ENCODE data around the gene GALNS.
A peak's percentile ranks its signal among the peaks of the same experiment; 100 is the strongest.
"Not testable (repeated sequence)": the region's sequence is repeated elsewhere in the genome, so short reads cannot be mapped to it uniquely, and the experiment has no call there.

GALNS gene

GRCh38 chr16:88856828-88857727 lies at the start of gene GALNS, which contains the start of gene TRAPPC2L:
GALNS (minus strand) TSS chr16:88856947; CDS start chr16:88856877, 70 bp downstream.
TRAPPC2L (plus strand) TSS chr16:88857127; CDS start chr16:88857151, 24 bp downstream.
- DNase-seq (ENCODE audit: low read depth) = peak; percentile 91

GRCh38 chr16:88906020-88906419 lies 49.3 kb upstream of the GALNS start:
- no peak for DNase-seq (ENCODE audit: low read depth)

GRCh38 chr16:88905563-88905962 lies 48.8 kb upstream of the GALNS start:
- DNase-seq (ENCODE audit: low read depth) = no peak

GRCh38 chr16:88904676-88905365 lies 48.1 kb upstream of the GALNS start:
- DNase-seq (ENCODE audit: low read depth) = no peak

GRCh38 chr16:88903267-88903666 lies 46.5 kb upstream of the GALNS start:
- no peak for DNase-seq (ENCODE audit: low read depth)

GRCh38 chr16:88902744-88903143 lies 46.0 kb upstream of the GALNS start:
- no peak for DNase-seq (ENCODE audit: low read depth)

- no peak for DNase-seq (ENCODE audit: low read depth)
These were observed 45.1 kb upstream of the GALNS start for GRCh38 chr16:88901718-88902337.

- no peak for DNase-seq (ENCODE audit: low read depth)
These were observed 43.9 kb upstream of the GALNS start for GRCh38 chr16:88900662-88901052.

GRCh38 chr16:88899901-88900661 lies 43.3 kb upstream of the GALNS start:
- no peak for DNase-seq (ENCODE audit: low read depth)

- no peak for DNase-seq (ENCODE audit: low read depth)
These were observed 41.1 kb upstream of the GALNS start for GRCh38 chr16:88897696-88898425.

- DNase-seq (ENCODE audit: low read depth) = no peak
These were observed 39.7 kb upstream of the GALNS start for GRCh38 chr16:88896238-88897070.

- DNase-seq (ENCODE audit: low read depth) = no peak
These were observed 38.6 kb upstream of the GALNS start for GRCh38 chr16:88895335-88895734.

- no peak for DNase-seq (ENCODE audit: low read depth)
These were observed 38.0 kb upstream of the GALNS start for GRCh38 chr16:88894681-88895300.

- DNase-seq (ENCODE audit: low read depth) = not testable (repeated sequence)
These were observed 37.5 kb upstream of the GALNS start for GRCh38 chr16:88894266-88894665.

GRCh38 chr16:88893127-88893968 lies 36.6 kb upstream of the GALNS start:
- DNase-seq (ENCODE audit: low read depth) = no peak

- no peak for DNase-seq (ENCODE audit: low read depth)
These were observed 35.3 kb upstream of the GALNS start for GRCh38 chr16:88892065-88892464.

- no peak for DNase-seq (ENCODE audit: low read depth)
These were observed 34.3 kb upstream of the GALNS start for GRCh38 chr16:88891083-88891482.

- DNase-seq (ENCODE audit: low read depth) = not testable (repeated sequence)
These were observed 33.1 kb upstream of the GALNS start for GRCh38 chr16:88889702-88890352.

All from fibroblast of gingiva (primary cell).